Fibroblast of skin of right biceps (primary cell): ENCODE data around the gene TARDBP.
"Not testable (repeated sequence)": the region's sequence is repeated elsewhere in the genome, so short reads cannot be mapped to it uniquely, and the experiment has no call there.

Experiments
- DNase-seq: peaks from one replicate; pipeline ENCODE4 v3.0.0-alpha.2; 2013

The TARDBP gene

GRCh38 chr1:11044086-11044848, 31.8 kb downstream of the TARDBP start:
- DNase-seq = no peak

- DNase-seq = no peak
Measured at GRCh38 chr1:11044849-11045427, 32.5 kb downstream of the TARDBP start.

- DNase-seq = no peak
Measured at GRCh38 chr1:11045428-11046269, 33.2 kb downstream of the TARDBP start.

- DNase-seq = no peak
Measured at GRCh38 chr1:11046270-11046566, 33.8 kb downstream of the TARDBP start.

- DNase-seq = no peak
Measured at GRCh38 chr1:11046625-11047365, 34.3 kb downstream of the TARDBP start, which contains the start of gene MASP2. TSS of gene MASP2 (minus strand) at chr1:11047239. CDS start at chr1:11047207, 32 bp downstream.

GRCh38 chr1:11051121-11051520, 38.7 kb downstream of the TARDBP start:
- DNase-seq = not testable (repeated sequence)

GRCh38 chr1:11051781-11052511, 39.5 kb downstream of the TARDBP start:
- DNase-seq = peak; percentile 25

- peak; percentile 12 for DNase-seq
Measured at GRCh38 chr1:11052839-11053757, 40.6 kb downstream of the TARDBP start.

- DNase-seq = peak; percentile 25
Measured at GRCh38 chr1:11053758-11054137, 41.3 kb downstream of the TARDBP start.

- DNase-seq = no peak
Measured at GRCh38 chr1:11054181-11054580, 41.7 kb downstream of the TARDBP start.

- DNase-seq = no peak
Measured at GRCh38 chr1:11054666-11055065, 42.2 kb downstream of the TARDBP start.

GRCh38 chr1:11055676-11056075, 43.2 kb downstream of the TARDBP start:
- DNase-seq = no peak

- no peak for DNase-seq
Measured at GRCh38 chr1:11056504-11056903, 44.0 kb downstream of the TARDBP start.

GRCh38 chr1:11057477-11057876, 45.0 kb downstream of the TARDBP start:
- DNase-seq = no peak

GRCh38 chr1:11058026-11058425, 45.6 kb downstream of the TARDBP start:
- no peak for DNase-seq

GRCh38 chr1:11058595-11059154, 46.2 kb downstream of the TARDBP start:
- no peak for DNase-seq

GRCh38 chr1:11059155-11059967, 46.9 kb downstream of the TARDBP start:
- DNase-seq = peak; percentile 20

GRCh38 chr1:11059968-11060830, 47.7 kb downstream of the TARDBP start, which contains the start of gene SRM:
TSS of gene SRM (minus strand) at chr1:11060018. CDS start at chr1:11059943, 75 bp downstream.
- peak; percentile 90 for DNase-seq
